ENCODE data around the gene LOXL4. TPM values are rescaled to one million over a fixed set of nuclear protein-coding genes. Genes with fewer than 3 reads are reported as not detected.

The LOXL4 gene
- total and polyA plus RNA-seq, 9 donors, result 5.1 to 32.9 (median 8.2) TPM

DNA sequence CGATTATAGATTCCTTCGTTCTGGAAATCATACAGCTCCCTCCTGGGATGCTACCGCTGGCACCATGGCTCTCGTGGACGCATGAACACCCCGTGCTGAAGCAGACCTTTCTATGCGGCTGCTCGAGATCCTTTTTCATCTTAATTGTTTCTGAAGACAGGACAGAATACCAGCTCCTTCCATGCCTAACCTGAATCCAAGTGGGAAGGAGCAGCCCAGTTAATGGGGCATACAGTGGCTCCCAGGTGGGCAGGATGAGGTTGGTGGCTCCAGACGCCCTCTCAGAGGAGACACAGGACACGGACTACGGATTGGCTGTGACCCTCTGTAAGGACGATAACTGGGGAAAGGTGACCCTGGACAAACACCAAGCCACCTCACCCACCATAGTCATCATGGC lies 18.4 kb upstream of the LOXL4 start:
- H3K9me3 ChIP-seq, result no peaks in the 10 kb centered on the region
- intact Hi-C loops (cut with DNase I), result no loop called here
- H3K36me3 ChIP-seq, result no peaks in the 10 kb centered on the region
- TF ChIP-seq, protein P1, sequence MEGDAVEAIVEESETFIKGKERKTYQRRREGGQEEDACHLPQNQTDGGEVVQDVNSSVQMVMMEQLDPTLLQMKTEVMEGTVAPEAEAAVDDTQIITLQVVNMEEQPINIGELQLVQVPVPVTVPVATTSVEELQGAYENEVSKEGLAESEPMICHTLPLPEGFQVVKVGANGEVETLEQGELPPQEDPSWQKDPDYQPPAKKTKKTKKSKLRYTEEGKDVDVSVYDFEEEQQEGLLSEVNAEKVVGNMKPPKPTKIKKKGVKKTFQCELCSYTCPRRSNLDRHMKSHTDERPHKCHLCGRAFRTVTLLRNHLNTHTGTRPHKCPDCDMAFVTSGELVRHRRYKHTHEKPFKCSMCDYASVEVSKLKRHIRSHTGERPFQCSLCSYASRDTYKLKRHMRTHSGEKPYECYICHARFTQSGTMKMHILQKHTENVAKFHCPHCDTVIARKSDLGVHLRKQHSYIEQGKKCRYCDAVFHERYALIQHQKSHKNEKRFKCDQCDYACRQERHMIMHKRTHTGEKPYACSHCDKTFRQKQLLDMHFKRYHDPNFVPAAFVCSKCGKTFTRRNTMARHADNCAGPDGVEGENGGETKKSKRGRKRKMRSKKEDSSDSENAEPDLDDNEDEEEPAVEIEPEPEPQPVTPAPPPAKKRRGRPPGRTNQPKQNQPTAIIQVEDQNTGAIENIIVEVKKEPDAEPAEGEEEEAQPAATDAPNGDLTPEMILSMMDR (IDR thresholded peaks at IDR 0.05), result no peak
- no peak for TF ChIP-seq EP300 (IDR thresholded peaks at IDR 0.05)
- no peak for TF ChIP-seq POLR2A (IDR thresholded peaks at IDR 0.05)
- H3K4me3 ChIP-seq, result no peak overlapping the region
- DNase-seq, result no peak
- H3K27me3 ChIP-seq, result no peaks in the 10 kb centered on the region
- H3K27ac ChIP-seq, result no peak overlapping the region
- H3K4me1 ChIP-seq (ENCODE audit: insufficient read depth), result no peaks in the 10 kb centered on the region
- 90 to 92% (median 92%) methylated on average over 12 of the region's 12 CpGs for WGBS, 3 donors

DNA sequence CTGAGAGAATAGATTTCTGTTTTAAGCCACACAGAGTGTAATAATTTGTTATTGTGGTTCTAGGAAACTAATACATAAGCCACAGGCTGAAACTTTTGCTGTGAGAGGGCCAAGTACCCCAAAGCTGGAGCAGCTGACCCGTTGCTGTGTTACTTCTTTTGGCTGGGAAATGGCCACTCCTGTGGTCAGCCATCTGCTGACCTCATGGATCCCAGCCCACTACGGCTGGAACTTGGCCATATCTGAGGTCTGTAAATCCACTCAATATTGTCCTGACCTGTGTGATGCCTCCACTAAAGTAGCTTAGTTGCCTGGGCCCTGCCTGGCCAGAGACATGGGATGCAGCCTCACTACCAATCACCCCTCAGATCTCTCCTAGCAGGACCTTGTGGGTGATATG lies 17.4 kb upstream of the LOXL4 start:
- no peak for DNase-seq
- no peaks in the 10 kb centered on the region for H3K9me3 ChIP-seq
- no peaks in the 10 kb centered on the region for H3K4me1 ChIP-seq (ENCODE audit: insufficient read depth)
- no peak overlapping the region for H3K27ac ChIP-seq
- intact Hi-C loops (cut with DNase I), result no loop called here
- H3K36me3 ChIP-seq, result no peaks in the 10 kb centered on the region
- H3K4me3 ChIP-seq, result no peak overlapping the region
- TF ChIP-seq, protein P1 (IDR thresholded peaks at IDR 0.05), result no peak
- TF ChIP-seq POLR2A (IDR thresholded peaks at IDR 0.05) (no peak), EP300 (IDR thresholded peaks at IDR 0.05) (no peak)
- 33 to 44% (median 35%) methylated on average over 2 of the region's 2 CpGs for WGBS, 3 donors
- no peaks in the 10 kb centered on the region for H3K27me3 ChIP-seq

DNA sequence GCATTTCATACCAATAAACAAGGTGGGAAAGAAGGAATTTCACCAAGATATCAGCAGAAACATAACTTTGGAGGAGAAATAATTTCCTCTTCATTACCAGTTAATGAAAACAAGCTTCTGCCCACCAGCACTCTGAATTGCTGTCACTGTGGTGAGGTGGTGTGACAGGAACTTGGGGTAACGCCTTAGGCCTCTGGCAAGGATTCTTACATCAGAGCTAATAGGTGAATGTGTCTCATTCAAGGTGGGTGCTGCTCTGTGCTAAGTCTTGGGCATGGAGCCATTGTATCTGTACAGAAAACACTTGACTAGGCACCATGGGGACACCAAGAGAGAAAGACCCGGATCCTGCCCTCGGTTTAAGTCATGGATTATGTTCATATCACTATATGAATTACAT lies 8.3 kb upstream of the LOXL4 start:
- Histone ChIP-seq H3K4me3 (no peak overlapping the region), H3K4me1 (ENCODE audit: insufficient read depth) (no peaks in the 10 kb centered on the region), H3K9me3 (no peaks in the 10 kb centered on the region), H3K36me3 (no peaks in the 10 kb centered on the region), H3K27me3 (no peaks in the 10 kb centered on the region), H3K27ac (no peak overlapping the region)
- DNase-seq, result no peak
- WGBS, 3 donors, result 80 to 90% (median 90%) methylated on average over 3 of the region's 3 CpGs
- intact Hi-C loops (cut with DNase I), result no loop called here
- TF ChIP-seq, protein P1 (IDR thresholded peaks at IDR 0.05), result no peak
- TF ChIP-seq EP300 (IDR thresholded peaks at IDR 0.05) (no peak), POLR2A (IDR thresholded peaks at IDR 0.05) (no peak)

DNA sequence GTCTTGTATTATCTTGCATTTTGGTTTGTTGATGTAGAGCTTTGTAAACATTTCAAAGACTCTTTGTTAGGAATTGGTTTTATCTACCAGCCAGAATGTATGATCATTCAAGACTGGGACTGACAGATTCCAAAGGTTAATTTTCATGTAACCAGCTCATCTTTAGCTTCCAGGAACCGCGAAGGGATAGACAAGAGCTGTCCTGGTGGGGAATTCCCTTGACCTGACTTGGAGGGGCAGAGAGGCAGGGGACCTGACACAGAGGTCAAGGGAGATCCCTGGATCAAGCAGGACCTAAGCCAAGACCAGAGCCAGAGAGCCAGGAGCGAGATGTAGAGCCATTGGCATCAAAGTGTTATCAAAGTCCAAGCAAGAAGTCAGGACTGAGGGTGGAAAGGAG lies 6.6 kb upstream of the LOXL4 start:
- Histone ChIP-seq H3K4me3 (no peak overlapping the region), H3K27ac (no peak overlapping the region), H3K36me3 (no peaks in the 10 kb centered on the region), H3K4me1 (ENCODE audit: insufficient read depth) (peaks cover under 1% of the 10 kb centered on the region), H3K27me3 (no peaks in the 10 kb centered on the region), H3K9me3 (no peaks in the 10 kb centered on the region)
- TF ChIP-seq EP300 (IDR thresholded peaks at IDR 0.05), result no peak
- TF ChIP-seq, protein P1 (IDR thresholded peaks at IDR 0.05), result no peak
- TF ChIP-seq POLR2A (IDR thresholded peaks at IDR 0.05), result no peak
- WGBS, 3 donors, result 86 to 89% (median 88%) methylated on average over 3 of the region's 3 CpGs
- intact Hi-C loops (cut with DNase I), result no loop called here
- no peak for DNase-seq
